GM21825 (cell line): ENCODE data around the gene ZFP36L1.

Source experiments
- ATAC-seq: cut with Tn5 transposase; IDR thresholded peaks from one replicate; pipeline ENCODE4 v1.9.1; 2021; ENCODE audit warnings: mild to moderate bottlenecking, moderate library complexity; ENCODE audit not compliant: unreplicated experiment

The ZFP36L1 gene

DNA sequence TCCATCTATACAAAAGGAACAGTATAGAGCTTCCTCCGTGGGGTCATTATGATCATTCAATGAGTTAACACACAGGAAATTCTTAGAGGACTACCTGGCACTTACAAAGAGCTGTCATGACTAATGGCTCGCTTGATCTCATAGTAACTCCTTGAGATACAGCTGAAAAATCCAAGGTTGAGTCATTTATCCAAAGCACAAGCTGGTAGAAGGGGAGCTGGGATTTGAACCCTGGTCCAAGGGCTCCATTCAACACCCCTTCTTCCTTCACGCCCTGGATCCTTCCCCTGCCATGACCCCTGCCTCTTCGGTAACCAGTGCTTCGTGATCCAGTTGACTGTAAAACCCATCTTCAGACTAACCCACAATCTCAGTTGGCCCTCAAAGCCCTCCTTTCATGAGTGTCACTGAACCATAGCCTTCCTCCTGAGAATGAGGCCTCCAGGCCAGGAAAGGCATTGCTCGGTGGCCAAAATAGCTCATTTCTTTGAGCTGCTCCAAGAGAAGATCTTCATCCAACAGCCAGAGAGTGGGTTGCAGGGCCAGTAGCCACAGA lies 7.8 kb downstream of the ZFP36L1 start:
- no peak for ATAC-seq

DNA sequence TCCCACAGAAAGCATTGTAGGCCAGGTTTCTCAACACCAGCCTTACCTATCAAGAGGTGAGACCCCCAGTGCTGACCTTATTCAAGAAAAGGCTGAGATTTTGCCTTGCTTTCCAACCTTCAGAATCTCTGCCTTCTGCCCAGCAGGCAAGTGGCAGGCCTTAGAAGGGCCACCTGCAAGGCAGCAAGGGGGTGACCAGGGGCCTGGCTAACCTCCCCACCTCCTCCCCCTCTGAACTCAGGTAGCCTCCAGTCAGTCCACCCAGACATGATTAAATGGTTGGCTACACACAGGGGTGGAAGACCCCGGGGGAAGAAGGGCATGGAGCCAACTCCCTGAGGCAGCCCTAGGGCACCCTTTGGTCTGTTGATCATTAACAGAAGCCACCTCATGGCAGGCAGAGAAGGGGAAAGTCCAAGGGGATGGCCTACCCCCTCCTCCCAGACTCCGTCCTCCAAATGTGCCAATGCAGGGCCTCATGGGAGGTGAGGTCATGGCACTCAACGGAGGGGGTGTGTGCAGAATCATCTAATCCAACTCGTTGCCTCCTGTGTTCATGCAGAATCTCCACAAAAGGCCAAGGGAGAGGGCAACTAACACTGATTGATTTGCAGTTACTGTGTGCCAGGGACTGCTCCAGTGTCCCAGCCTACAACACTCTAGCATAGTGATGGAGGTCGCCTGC lies 8.5 kb downstream of the ZFP36L1 start:
- ATAC-seq = peak; percentile 35

DNA sequence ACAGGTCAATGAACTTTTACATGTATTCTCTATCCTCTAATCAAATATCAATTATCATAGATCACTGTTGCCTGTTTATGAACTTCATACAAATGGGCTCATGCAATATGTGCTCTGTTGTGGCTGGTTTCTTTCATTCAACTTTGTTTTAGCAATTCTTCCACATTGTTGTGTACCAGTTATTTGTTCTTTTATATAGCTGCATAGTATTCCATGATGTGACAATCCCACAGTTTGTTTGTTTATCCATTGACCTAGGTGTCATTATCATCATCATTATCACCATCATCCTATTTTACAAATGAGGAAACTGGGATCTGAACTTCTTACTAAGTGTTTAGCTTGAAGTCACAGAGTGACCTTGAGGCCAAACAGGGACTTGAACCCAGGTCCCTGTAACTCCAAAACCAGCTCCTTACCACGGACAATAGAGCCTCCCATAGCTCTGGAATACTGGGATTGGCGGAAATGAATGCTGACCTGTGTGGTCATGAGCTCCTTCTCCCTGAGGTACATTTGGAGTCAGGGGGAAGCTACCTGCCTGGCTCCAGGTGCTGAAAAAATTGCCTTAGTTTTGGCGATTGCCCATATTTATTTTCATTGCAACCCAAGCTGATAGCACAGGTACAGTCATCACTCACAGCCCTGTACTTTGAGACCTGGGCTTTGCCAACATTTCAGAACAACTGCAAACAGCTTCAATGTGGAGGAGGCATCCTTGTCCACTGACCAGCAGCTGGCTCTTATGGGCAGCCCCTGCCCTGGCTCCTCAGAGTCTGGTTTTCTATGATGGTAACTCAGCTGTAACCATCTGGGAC lies 9.2 kb downstream of the ZFP36L1 start:
- no peak for ATAC-seq

DNA sequence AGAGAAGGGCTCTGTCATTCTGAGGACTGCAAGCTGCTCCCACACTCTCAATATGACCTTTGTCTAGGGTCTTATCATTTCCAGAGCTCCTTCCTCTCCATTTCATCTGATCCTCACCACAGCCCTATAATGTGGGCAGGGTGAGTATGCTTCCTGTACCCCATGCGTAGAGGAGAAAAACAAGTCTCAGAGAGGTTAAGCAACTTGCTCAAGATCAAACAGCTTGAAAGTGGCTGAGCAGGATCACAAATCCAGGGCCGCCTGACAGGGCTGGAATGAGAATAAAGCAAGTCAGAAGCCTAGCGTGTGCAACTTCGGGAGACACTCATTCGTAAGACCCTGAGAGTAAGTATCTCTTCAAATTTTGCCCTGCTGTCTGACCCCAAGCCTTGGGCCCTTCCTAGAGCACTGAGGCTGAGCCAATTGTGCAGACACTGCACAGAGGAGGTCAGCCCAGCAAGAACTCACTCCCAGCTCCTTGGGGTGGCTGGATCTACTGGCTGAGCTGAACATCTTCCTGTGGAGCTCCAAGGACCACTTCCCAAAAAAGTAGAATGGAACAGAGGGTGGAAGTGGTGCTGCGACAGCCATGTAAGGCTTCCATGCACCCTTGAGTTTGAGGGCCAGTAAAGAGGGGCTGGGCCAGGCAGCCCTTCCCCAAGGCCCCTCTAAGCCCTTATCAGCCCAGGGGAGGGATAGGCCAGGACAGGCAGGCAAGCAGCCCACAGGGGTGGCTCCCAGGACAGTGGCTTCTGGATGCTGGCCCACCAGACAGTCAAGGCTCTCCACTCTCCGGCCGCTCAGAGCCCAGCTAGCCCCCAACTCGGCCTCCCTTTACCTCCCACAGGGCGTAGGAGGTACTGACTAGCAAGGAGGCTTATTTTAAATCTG lies 10.5 kb downstream of the ZFP36L1 start:
- ATAC-seq = no peak

DNA sequence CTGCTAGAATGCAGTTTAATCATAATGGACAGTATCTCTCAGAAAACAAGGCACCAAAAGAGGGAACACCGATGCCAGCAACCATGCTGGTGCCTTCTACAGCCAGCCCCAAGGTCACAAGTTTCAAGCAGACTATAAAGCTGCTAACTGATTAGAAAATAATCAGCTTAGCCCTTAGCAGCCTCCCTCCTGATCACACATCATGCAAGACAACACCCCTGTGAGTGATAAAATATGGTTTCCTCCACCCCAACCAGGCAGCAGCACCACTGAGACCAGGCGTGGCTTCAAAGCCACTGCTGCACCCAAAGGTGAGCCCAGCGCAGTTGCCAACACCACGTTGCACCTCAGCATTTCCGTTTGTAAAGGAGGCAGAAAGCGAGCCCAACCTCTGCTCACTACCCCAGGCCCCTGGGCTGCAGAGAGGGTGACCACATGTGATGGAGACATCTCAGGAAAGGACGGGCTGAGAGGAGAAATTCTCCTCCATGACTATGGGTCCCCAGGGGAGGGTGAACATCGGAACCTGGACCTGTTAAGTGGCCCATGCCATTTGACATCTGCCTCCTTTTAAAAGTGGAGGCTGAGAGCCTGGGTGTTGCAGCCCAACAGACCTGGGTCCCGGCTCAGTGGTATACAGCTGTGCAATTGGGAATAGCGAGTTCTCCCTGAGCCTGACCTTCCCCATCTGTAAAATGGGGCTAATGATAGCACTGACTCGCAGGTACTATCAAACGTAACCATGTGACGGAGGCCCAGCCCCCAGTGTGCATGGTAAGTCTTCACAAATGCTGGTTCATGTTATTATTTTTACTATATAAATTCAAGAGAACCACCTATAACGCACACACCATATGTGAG lies 11.5 kb downstream of the ZFP36L1 start:
- ATAC-seq = no peak

DNA sequence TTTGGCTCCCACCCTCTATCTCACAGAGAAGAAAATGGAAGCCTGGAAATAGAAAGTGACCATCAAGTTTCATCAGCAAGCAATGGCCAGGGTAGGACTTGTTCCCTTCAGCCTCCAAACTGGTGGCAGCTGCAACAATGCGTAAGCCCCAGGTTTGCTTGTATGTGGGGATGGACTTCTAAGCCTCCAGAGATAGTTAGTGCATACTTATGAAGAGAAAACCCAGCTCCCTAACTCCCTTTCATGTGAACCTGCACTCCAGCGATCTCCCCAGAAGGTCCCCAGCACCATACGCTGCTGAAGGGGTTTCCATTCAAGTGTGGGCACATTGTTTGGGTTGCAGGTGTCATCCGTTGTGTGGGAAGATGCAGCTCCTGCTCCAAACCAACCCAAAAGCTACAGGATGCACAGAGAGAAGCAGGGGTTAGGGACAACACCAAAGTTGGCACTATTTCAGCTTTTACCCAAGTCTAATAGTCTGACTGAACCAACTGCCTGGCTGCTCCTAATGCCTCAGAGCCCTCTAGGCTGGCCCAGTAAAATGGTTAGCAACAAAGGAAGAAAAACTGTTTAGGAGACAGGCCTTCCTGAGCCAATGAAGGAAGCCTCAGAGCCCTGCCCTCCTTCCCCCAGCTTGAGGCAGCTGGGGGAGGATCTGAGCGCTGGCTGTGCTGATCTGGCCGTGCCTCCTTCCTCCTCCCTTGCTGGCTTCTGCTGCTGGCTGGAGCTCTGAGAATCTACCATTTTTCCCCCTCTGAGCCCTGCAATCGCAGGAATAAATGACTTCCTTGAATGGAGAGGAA lies 12.3 kb downstream of the ZFP36L1 start:
- no peak for ATAC-seq

DNA sequence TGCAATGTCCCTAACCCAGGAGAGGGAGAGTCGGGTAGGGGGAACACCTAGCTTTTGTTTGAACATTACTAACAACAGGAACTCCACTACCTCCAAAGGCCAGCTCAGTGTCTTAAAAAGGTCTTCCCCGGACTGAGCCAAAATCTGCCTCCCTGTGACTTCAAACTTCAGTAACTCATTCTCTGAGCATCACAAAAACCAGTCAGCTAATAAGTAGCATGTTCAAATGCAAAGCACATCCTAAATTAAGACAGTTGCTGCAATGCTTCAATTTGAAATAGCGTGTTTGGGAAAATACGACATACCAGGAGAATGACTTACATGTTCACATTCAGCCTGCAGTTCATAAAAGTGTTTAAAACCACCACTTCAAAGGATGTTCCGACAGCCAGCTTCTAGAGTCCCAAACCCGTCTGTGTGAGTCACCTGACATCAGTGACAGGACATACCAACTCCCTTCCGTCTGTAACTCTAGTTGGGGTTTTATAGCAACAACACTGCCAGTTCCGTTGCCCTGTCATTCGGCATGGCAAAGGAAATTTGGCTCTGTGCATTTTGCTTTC lies 13.0 kb downstream of the ZFP36L1 start:
- no peak for ATAC-seq

DNA sequence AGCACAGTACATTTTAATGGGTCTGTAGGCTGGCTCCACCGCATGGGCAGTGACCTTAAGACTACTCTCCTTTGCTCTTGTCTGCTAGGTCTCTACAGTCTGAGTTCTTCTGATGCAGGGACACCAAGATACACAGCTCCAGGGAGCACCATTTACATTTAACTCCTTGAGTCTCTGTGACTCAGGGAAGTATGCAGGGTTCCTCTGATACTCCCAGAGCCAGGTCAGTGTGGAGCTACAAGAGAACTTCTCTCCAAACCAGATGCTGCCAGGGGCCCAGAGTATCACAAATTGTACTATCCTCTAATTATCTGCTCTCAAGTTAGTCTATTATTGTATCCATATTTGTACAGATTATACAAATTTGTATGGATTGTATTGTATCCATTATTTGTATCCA lies 15.2 kb downstream of the ZFP36L1 start:
- ATAC-seq = no peak

DNA sequence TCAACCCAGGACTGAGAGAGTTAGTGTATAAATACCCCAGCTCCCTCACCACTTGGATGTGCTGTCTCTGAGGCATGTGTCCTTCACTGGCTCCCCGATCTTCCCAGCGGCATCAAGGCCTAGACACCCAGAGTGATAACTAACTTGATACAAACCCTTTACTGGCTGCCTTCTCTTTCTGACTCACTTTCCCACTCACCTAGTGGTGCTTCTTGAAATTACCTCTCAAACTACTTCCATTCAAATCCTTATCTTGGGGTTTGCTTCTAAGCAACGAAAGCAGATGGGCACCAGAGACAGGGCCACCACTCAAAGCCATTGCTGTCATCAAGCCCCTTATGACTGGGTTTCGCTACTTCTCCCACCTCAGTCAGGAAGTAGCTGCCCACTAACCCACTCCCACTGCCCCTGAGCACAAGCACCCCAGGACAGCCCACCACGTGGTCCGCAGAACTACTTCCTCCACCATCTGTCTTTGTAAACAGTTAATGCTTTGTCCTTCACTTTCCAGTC lies 17.2 kb downstream of the ZFP36L1 start:
- ATAC-seq = no peak

DNA sequence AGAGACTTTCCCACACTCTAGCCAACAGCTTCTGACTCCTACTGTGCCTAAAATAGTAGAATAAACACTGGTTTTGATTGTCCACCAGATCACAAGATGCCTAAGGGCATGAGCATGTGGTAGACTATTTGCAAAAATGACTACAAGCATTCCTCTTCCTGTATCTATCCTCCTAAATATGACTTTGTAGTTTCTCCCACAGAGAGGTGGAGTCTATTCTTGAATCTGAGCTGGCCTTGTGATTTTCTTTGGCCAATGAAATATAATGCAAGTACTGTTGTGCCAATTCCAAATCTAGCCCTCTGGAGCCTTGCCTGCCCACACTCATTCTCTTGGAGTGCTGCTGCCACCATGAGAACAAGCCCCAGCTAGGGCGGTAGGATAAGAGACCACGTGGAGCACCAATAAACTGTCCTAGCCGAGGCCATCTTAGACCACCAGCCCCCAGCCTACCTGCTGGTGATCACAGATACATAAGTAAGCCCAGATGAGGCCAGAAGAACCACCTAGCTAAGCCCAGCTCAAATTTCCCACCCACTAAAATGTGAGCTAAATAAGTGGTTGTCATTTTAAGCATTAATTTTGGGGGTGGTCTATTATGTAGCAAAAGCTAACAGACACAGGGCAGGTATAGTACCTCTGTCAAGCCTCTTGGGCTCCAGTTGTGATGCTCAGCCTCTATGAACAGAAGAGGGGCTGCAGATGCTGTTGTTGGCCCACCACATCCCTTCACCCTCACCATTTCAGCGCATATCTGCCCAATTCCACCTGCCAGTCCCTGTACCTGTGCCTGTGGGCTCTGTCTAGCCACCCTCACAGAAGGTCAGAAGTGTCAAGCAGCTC lies 17.9 kb downstream of the ZFP36L1 start:
- ATAC-seq = no peak

DNA sequence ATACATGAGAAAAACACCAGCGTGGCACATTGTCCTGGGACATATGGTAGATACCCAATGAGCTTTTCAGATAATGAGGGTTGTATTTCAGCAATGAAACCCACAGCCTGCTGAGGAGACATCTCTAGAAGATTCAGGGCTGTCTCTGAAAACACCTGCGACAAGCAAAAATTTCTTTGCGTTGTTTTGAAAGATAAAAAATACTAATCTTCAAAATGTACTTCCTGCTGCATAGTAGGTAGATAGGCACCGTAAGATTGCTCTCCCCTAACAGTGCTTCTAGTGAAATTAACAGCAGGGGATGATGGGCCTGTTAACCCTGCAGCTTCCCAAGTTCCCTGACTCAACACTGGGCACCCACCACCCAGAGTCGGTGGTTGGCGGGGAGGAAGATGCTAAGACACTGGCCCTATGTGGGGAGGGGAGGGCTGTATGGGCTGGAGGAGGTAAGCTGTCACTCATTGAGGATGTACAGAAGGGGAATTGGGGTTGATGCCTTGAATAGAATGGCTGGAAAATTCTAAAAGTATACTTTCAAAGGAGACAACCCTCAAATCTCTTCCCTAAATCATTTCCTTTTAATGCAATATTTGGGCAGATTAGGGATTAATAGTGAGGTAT lies 20.0 kb downstream of the ZFP36L1 start:
- no peak for ATAC-seq

DNA sequence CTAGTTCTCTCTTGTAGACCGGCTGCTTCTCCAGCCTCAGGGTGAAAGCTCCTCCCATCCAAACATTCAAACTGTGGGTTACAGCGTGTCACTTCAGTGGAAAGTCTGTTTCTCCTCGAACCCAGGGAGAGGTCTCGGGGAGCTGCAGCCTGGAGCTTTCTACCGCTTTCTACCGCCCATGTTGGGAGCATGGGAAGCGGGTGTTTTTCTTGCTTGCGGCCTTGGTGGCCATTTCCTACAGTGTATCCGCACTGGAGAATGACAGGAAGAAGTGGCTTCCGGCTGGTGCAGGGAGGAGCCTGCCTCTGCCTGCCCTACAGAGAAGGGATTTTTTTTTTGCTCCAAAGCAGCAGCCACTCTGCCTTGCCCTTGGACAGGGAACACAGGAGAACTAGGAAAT lies 21.2 kb downstream of the ZFP36L1 start:
- no peak for ATAC-seq

DNA sequence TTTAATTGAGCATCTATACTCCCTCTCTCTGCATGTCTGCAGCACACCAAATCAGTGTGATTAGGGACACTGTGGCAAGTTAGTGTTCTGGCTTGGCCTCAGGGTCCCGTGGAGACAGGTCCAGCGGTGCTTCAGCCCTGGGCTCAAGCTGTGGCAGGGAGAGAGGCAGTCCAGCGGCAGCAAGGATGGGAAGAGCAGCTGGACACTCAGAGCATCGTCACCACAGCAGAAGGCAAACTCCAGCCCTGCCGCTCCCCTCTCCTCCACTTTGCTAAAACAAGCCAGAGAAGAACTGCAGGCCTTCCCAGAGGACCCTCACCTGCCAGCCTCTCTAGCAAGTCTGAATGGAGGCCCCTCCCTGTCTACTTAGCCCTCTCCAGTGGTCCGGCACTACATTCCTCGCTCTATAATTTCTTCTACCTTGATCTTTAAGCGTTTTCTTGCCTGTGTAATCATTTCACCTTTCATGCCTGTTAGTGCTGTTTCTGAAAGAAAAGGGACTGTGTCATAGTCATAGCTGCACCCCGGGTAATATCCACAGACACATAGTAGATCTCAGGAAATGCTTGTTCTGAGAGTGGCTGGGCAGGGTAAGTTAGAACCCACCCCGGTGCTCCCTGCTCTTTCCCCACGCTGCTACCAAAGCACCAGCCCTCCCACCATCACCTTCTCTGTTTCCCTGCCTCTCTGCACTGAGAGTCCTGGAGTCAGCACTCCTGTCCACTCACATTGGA lies 22.1 kb downstream of the ZFP36L1 start:
- ATAC-seq = no peak

DNA sequence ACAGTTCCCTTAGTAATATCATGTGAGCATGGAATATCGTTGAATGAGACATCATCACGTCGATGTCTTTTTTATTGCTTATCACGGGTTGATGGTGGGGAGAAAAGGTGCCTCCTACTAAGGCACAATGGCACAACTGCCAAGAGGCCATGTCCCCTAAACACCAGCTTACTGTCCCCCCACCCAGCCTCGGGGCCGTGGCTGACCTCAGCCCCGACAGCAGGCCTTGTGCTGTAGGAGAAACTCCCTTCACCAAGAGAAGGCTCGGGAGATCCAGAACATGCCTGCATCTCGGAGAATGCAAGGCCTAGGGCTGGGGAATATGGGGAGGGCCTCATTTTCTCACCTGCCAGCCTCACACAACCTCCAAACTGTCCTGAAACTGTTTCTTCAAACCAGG lies 22.8 kb downstream of the ZFP36L1 start:
- no peak for ATAC-seq

DNA sequence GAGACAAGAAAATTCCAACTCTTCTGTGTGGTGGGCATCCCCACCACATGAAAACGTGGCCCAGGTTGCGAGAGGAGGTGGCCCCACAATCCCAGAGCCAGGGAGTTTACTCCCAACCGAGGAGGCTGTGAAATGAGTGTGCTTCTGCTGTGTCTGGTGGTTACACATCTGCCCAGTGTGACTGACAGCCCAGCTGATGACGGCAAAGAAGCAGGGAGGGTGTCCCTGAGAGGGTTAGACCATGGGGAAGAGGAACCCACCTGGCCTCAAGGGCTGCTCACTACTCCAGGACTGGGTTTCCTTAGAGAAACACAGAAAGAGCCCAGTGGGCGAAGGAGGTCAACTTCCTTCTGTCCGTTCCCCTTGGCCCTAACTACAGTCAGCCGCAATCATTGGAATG lies 24.6 kb downstream of the ZFP36L1 start:
- ATAC-seq = no peak

DNA sequence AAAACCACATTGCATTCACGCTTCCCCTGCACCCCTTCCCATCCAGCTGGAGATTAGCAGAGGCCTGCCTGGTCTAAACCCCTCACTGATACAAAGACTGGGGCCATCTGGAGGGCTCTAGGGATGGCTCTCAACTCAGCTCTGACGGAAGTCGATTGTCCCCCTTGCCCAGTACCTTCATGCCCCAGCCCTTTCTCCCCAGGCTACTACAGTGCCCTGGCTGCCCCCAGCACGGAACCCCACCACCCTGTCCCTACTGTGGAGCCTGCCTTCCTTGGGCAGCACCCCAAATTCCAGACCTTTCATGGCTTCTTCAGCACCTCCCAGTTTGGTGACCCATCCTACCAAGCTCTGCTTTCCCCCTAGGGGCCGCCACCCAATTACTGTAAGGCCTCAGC lies 25.6 kb downstream of the ZFP36L1 start:
- no peak for ATAC-seq
